DMS79 treated with DMSO at 0.1 percent for 48 hours (cell line): ENCODE results near the gene RUNX1.

ENCODE experiments used
- DNase-seq: peaks from one replicate; lab custom pipeline; 2025; lab: John Stamatoyannopoulos, UW

The RUNX1 gene

DNA sequence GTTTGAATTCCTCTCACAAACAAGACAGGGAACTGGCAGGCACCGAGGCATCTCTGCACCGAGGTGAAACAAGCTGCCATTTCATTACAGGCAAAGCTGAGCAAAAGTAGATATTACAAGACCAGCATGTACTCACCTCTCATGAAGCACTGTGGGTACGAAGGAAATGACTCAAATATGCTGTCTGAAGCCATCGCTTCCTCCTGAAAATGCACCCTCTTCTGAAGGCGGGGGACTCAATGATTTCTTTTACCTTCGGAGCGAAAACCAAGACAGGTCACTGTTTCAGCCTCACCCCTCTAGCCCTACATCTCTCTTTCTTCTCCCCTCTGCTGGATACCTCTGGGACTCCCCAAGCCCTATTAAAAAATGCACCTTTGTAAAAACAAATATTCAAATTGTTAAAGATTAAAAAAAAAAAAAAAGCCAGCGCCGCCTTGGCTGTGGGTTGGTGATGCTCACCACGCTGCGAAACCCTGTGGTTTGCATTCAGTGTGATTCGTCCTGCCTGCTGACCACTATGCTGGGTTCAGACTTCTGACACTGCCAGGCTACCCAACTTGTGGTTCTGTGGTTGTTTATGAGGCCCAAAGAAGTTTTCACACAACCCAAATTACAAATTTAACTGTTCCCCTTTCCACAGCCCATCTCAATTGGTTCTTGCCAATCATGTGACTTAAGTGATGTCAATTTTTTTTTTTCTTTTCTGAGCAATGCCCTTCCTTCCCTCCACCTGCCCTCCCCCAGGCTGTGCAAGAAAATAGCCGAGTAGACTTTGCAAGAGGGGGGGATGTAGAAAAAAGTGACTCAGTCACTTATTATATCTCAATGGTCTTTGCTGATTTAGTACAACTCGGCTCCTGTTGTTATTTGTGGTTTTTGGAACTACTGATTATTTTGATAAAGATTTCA is at the start of gene RUNX1:
RUNX1 (minus strand) TSS at position 597 of the 912 bp plus-strand sequence.
- DNase-seq = peak; percentile 79

DNA sequence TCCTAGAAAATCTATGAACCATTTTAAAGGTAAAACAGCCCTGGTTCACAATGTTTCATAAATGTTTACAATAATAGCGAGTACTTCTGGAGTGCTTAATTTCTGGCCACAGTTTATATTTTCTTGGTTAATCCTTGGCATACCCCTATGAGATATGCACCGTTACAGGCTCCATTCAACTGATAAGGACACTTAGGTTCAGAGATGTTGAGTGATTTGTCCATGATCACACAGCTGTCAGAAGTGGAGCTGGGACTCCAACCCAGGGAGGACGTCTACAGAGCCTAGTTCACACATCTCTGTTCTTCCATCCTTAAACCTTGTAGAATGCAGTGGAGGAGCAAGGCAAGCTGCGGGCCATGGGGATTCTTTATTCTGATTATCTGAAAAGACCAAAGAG is 48.4 kb upstream of the RUNX1 start:
- no peak for DNase-seq

DNA sequence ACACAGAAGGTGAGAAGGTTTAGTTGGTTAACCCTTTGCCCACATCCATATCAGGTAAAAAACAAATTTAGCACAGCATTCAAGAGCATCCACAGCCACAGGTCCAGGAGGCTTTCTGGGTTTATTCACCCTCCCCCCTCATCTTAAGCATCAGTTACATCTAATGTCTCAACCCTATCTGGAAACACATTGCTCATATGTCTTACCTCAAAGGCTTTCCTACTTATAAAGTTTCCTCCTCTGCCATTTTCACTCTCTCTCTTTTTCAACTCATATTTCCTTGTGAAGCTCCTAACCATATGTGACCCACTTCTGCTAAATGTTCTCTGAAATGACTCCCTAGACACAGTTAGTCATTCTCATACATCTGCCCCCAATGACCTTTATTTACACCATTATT is 47.9 kb upstream of the RUNX1 start:
- no peak for DNase-seq

DNA sequence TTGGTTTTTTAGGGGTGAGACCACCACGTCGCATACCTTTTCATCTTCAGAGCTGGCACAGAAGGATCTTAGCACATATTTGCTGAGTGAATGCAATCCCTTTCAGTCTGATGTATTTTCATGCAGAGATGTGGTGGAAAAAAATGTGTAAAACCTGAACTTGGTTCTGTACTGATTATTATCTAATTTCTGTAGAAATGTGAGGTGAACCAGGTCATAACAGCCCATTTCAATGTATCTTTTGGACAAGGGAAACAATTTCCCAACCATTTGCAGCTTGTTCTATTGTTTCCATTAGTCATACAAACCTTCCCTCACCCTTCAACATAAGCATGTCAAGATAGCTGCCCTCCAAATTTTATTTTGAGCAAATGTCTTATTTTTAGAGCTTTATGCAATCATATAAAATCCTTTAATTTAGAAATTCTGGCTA is 46.8 kb upstream of the RUNX1 start:
- DNase-seq = no peak

DNA sequence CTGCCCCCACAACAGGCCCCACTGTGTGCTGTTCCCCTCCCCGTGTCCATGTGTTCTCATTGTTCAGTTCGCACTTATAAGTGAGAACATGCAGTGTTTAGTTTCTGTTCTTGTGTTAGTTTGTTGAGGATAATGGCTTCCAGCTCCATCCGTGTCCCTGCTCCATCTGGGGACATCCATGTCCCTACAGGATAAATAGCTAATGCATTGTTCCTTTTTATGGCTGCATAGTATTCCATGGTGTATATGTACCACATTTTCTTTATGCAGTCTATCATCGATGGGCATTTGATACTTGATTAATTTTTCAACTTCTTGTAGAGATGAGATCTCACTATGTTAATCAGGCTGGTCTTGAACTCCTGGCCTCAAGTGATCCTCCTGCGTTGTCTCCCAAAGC is 44.4 kb upstream of the RUNX1 start:
- DNase-seq = no peak

DNA sequence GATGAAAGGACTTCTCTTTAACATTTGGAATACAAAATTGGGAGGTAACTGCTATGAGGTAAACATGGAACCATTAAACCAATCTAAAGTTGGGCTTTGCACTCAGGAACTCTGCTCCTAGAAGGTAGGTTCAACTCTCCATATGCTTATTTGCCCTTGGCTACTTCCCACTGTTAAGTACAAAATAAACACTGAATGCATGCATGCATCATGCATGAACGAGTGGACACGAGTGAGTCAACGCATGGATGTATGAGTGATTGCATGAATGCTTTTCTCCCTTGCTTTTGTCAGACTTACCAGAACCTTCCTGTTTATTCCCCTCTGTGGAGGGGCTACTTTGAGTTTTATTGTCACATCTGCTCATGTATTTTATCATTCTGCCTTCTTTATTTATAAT is 42.4 kb upstream of the RUNX1 start:
- no peak for DNase-seq

DNA sequence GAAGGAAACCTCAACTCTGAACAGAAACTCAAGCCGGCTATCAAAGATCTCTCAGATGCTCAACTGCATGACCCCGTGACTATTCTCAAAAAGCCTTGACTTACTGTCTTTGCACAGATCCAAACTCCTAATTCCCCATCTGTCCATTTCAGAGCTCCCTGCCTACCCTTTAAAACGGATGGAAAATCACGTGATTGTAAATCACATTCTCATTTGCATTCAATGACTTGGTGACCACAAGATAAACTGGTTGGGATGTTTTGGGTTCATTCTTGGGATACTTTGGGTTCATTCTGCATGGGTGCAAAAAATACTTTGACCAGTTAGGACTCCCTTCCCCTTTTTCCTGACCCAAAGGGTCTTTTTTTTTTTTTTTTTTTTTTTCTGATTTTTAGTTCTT is 41.3 kb upstream of the RUNX1 start:
- DNase-seq = no peak

DNA sequence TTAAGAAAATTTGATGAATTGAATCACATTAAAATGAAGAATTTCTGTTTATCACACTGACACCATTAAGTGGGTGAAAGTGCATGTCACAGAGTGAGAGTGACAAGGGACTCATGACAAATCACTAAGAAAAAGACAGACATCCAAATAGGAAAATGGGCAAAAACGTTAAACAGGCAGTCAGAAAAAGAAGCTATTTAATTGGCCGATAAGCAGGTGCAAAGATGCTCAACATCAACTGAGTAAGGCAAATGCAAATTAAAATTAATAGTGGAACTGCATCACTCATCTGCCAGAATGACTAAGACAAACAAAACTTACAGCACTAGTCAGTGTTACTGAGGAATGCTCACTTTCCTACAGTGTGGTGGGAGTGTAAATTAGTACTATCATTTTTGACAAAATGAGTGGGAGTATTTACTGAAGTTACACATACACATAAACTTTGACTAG is 39.2 kb upstream of the RUNX1 start:
- DNase-seq = no peak

DNA sequence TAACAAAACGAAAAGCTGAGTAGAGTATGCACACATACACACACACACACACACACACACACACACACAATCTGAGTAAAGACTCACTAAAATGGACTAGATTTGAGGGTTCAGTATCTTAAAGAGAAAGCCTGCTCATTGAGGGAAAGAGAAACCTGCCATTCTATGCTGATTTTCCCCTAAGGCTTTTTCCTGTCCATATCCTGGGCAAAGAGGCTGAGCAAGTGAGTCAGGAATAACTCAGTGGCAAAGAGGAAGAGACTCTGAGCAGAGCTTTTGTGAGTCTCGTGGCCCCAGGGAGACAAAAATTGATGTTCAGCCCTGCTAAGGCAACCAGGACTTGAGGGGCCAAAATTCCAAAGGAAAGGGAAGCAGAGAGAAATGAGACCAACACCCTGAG is 37.3 kb upstream of the RUNX1 start:
- no peak for DNase-seq

DNA sequence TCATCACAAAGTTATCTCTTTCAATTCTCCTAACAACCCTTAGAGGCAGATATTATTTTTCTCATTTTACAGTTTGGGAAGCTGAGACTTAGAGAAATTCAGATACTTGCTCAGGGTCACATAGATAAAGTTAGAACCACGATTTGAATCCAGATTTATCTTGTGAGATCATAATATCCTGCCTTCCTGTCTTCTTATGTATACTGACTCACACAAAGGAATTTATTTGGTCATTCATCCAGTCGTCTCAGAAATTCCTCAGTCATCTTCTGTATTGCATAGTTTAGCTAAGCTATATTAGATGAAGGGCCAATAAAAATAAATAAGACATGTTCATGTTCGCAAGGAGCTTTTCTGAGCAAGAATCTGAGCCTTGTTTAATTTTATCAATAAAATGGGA is 35.8 kb upstream of the RUNX1 start:
- no peak for DNase-seq

DNA sequence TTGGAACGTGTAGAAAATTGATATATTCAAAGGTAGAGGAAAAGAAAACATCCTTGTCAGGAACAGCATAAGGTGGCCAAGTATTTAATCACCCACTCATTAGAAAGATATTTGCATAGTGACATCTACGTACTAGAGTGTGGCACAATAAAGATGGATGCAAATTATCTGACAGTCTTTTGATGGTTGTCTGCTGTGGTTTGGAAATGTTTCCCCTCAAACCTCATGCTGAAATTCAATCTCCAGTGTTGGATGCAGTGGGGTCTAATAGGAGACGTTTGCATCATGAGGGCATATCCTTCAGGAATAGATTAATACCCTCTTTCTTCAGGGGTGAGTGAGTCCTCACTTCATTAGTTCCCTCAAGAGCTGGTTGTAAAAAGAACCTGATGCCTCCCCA is 34.1 kb upstream of the RUNX1 start:
- no peak for DNase-seq

DNA sequence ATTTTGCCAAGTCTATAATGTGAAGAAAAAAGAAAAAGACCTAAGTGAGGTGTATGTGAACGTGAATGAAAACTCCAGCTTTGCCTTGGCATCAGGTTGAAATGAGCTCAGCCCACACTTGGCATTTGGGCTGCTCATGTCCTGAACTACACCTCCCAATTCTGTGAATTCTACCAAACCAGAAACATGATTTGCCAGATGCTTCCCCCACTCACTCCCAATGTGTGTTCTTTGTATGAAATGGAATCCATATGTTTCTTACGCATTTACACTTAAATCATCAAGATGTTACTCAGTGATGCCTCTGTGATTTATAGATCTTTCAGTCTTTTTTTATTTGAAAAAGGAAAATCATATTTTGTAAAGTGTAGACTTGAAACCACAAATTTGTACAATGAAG is 32.8 kb upstream of the RUNX1 start:
- DNase-seq = no peak

DNA sequence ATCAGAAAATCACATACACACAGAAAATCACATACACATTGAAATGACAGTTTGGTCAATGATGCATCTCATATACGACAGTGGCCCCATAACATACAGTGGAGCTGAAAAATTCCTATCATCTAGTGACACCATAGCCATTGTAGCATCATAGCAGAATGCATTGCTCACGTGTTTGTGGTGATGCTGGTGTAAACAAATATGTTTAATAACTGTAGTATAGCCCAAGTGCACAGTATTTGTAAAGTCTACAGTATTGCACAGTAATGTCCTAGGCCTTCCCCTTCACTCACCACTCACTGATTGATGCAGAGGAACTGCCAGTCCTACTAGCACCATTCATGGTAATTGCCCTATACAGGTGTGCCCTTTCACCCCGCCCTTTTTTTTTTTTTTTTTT is 30.1 kb upstream of the RUNX1 start:
- DNase-seq = no peak

DNA sequence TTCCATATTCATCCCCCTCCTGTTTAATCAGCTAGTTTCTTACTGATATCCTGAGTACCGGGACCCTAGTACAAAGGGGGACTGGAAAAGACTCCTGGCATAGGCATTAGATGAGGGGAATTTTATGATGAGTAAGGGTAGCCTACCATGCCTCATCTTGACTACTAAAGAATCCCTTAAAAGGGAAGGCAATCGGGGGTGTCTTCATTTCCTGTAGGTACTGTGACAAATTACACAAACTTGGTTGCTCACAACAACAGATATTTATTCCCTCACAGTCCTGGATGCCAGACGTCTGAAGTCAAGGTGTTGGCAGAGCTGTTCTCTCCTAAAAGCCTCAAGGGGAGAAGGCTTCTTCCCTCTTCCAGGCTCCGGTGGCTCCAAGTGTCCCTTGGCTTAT is 28.9 kb upstream of the RUNX1 start:
- DNase-seq = no peak

DNA sequence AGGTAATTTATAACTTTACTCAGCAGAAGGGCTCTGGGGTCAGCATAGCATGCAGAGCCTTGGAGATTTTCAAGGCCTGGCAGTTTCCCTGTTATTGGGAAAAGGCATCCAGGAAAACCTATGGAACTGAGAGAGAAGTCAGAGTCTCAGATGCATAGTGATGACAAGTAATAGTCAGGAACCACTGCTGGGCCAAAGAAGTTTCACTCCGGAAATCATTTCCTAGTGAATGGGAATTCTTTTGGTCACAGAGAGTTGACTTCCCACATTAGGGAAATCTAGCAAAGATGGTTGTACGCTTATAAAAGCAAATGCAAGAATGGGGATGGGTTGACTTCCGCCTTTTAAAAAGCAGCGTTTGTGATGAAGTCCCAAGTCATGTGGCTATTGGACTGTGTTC is 28.4 kb upstream of the RUNX1 start:
- DNase-seq = no peak

DNA sequence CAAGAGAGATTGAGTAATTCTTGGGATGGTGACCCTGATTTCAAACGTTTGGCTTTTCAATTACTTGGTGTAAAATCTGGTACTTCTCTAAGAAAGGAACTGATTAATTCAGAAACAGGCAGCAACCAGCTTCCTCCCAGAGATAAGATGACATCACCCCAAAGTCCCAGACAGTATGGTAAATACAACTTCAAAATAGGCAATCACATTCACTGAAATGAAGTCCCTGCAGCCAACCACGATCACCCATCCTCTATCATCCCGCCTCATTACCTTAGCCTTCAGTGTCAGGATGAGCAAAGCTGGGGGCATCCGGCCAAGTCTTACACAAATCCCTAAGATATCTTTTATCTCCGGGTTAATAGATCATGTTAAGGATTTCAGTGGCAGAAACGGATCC is 26.4 kb upstream of the RUNX1 start:
- no peak for DNase-seq

DNA sequence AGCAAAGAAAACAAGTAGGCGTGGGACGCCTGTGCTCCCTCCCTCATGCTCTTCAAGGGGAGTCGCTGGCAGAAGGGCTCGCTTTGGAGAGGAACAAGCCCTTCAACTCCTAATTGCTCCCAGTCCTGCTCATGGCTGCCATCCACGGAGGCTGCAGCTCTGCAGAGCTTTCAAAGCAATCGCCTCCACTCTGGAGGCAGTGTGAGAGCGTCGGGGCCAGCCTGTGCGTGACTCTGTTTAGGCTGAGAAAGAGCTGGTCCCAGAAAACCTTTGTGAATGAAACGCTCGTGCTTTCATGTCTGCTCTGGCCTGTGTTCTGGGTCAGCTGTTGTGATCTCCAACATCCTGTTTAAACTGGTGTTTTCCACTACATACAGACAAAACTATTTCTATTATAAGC is 23.9 kb upstream of the RUNX1 start:
- DNase-seq = no peak

DNA sequence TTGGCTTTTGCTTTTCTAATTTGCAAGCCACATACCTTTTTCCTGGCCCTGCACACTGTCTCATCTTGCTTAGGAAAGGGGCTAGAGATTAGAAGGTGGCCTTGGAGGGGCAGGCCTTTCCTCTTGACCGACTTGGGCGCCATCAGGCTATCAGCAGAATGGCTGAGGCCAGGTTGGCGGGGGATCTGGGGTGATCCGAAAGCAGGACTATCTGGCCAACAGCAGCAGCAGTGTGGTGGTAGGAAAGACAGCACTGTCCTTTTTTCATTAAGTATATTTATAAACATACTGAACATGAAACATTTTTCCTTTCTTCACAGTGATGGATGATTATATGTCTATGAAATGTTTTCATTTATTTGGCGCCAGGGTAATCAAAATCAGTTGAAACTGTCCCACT is 23.5 kb upstream of the RUNX1 start:
- DNase-seq = no peak

DNA sequence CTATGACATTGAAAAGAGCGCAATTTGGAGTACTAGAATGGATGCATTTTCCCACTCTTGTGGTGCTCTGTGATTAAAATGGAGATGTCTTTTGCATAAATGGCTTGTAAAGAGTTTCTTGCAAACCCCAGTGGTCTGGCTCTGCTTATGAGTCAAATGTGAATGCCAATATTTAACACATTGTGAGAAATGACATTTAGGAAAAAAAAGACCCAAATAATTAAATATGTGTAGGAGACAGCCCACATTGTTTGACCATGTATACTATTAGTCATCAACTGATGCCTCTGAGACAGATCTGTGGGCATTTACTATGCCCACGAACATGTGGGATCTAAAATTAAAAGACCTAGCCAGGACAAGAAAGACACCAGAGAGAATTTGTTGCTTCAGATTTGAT is 22.2 kb upstream of the RUNX1 start:
- DNase-seq = no peak

DNA sequence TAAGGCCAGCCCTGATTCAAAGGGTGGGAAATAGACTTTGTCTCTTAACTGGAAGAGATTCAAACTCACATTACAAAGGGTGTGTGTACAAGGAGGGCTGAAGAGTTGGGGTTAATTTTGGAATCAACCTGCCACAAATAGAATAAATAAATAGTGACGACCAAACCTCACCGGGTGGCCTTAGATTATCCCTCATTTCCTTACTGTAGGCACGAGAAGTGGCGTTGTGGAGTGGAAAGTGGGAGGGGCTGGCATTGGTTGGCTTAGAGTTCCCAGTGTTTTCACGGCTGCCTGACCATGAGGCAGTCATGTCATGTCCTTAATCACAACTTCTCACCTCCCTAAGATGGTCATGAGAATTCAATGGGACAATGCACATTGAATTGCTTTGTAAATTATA is 21.3 kb upstream of the RUNX1 start:
- DNase-seq = no peak

DNA sequence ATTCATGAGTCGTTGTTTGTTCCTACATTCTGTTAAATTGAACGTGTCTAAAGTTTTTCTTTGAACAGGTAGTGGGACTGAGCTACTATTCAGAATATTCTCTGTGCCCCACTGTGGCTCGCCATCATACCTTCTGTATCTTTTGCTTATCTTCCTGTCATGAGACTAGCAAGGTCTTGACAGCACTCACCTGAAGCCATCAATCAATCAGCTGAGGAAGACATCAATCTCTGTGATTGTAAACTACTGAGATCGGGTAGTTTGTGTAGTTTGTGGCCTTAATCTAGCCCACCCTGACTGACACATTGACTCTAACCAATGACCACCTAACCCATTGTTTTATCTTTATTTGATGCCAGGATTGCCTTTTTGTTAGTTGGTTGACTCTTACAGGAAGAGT is 17.7 kb upstream of the RUNX1 start:
- no peak for DNase-seq

DNA sequence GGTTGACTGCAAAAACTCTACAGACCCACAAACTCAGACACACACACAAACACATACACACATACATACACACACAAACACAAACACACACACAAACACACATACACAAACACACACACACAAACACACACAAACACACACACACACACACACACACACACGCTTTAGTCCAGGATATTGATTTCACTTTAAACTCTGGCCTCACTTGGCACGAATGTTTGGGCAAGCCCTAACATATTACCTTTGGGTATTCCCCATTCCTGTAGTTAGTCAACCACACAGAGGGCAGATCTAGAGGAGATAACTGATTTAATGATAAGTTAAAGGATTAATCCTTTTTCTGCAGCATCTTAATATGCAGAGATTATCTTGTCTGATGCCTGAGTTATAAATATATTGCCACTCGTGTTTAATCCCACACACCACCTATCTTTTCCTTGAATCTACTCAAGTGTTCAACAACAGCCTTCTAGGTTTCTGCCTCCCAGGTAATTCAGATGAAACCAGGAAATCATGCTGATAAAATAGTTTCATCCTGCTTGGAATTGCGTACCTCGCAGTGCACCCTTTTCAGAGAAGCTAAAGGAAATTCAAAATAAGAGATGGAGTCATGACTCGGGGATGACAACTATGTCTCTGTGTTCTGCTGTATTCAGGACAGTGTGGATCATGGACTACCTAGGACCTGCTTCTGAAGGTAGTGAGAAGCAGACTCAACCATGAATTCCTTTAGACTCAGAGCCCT is 14.5 kb upstream of the RUNX1 start:
- DNase-seq = no peak

DNA sequence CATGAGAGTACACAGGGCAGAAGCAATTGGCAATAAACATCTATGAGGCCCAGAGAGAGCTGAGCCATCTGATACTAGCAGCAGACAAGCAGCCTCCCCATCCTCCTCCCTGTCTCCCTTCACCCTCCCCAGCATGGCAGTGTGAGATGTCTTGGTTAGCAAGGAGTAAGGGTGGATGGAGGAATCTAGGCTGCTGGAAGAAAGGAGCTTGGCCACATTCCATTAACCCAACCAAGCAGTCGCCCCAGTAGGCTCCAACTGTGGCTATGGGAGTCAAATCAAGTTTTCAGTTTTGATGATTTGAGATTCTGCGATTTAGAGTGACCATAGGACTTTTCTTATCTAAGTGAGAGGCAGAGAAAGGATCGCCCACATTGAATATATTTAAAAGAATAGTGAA is 12.9 kb upstream of the RUNX1 start:
- DNase-seq = no peak
